ENCODE data around the gene HYI. TPM values are rescaled to one million over a fixed set of nuclear protein-coding genes. Genes with fewer than 3 reads are reported as not detected.
A peak's percentile ranks its signal among the peaks of the same experiment; 100 is the strongest.
"Not testable (repeated sequence)": the region's sequence is repeated elsewhere in the genome, so short reads cannot be mapped to it uniquely, and the experiment has no call there.

The HYI gene
- total and polyA plus RNA-seq, 2 experiments from 2014 or later, result 14.3 to 18.9 TPM

DNA sequence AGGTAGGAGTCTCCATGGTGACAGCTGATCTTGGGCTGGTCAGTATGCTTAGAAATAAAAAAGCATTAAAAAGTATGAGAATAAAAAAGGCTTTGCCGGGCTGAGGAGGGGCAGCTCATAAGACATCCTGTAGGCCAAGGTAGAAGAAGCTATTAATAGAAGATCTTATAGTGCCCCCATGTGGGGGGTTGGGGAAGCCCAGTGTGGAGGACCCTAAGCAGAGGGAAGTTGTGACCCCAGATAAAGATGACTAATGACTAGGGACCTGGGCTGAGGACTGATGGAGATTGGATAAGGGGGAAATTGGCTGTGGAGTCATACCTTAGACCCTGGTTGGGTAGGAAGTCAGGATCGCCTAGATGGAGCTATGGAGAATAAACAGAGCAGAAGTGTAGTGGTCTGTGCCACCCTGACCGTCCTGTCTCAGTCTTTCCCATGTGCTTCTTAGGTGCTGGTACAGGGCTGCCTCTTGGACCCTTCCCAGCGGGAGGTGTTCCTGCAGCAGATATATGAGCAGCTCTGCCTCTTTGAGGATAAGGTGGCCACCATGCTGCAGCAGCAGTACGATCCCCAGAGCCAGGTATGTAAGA, 39.0 kb downstream of the HYI start:
- Histone ChIP-seq H3K27ac (ENCODE audit: low read depth) (no peak overlapping the region), H3K4me3 (no peak overlapping the region), H4K20me1 (replicated peaks; ENCODE audit: insufficient read depth) (no peaks in the 10 kb centered on the region), H3K4me2 (no peak overlapping the region), H3K36me3 (ENCODE audit: insufficient read depth) (no peaks in the 10 kb centered on the region), H3K4me1 (ENCODE audit: insufficient read depth) (no peaks in the 10 kb centered on the region), H3K79me2 (replicated peaks; ENCODE audit: insufficient read depth) (no peaks in the 10 kb centered on the region), H3K9me2 (ENCODE audit: insufficient read depth) (no peaks in the 10 kb centered on the region), H2AFZ (no peak overlapping the region), H3K27me3 (ENCODE audit: insufficient read depth) (no peaks in the 10 kb centered on the region), H3F3A (replicated peaks; ENCODE audit: low read depth) (no peaks in the 10 kb centered on the region)
- Mint-ChIP-seq H3K4me3 (no peak overlapping the region; the same call in 2 of the 3 replicates), H3K9me3 (peaks cover 5% of the 10 kb centered on the region; the same call in 1 of the 3 replicates), H3K4me1 (no peaks in the 10 kb centered on the region), H3K27ac (no peak overlapping the region), H3K36me3 (ENCODE audit: low read depth) (0 out of 3 replicates have a peak, but pooled peaks cover 2% of the 10 kb centered on the region), H3K27me3 (ENCODE audit: insufficient read depth, low read depth, poor library complexity) (peaks cover 4% of the 10 kb centered on the region)
- ATAC-seq (peak; percentile 100), DNase-seq (ENCODE audit: low spot score) (peak; percentile 91)
- TF ChIP-seq, protein P1, sequence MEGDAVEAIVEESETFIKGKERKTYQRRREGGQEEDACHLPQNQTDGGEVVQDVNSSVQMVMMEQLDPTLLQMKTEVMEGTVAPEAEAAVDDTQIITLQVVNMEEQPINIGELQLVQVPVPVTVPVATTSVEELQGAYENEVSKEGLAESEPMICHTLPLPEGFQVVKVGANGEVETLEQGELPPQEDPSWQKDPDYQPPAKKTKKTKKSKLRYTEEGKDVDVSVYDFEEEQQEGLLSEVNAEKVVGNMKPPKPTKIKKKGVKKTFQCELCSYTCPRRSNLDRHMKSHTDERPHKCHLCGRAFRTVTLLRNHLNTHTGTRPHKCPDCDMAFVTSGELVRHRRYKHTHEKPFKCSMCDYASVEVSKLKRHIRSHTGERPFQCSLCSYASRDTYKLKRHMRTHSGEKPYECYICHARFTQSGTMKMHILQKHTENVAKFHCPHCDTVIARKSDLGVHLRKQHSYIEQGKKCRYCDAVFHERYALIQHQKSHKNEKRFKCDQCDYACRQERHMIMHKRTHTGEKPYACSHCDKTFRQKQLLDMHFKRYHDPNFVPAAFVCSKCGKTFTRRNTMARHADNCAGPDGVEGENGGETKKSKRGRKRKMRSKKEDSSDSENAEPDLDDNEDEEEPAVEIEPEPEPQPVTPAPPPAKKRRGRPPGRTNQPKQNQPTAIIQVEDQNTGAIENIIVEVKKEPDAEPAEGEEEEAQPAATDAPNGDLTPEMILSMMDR (conservative IDR thresholded peaks at IDR 0.05; ENCODE audit: low read depth in 2 of 2), result peak; percentile 77 to 82
- no peak for TF ChIP-seq EZH2 (IDR thresholded peaks at IDR 0.05; ENCODE audit: low read depth, unreplicated experiment)

DNA sequence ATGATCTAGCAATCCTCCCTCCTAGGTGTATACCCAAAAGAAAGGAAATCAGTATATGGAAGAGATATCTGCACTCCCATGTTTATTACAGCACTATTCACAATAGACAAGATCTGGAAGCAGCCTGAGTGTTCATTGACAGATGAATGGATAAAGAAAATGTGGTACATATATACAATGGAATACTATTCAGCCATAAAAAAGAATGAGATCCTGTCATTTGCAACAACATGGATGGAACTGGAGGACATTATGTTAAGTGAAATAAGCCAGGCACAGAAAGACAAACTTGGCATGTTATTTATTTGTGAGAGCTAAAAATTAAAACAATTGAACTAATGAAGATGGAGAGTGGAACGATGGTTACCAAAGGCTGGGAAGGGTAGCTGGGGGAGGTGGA, 40.3 kb downstream of the HYI start:
- H3F3A ChIP-seq (replicated peaks; ENCODE audit: low read depth); H3K9me2 ChIP-seq (ENCODE audit: insufficient read depth); H3K27me3 Mint-ChIP-seq (ENCODE audit: insufficient read depth, low read depth, poor library complexity); H3K4me2 ChIP-seq; ATAC-seq; H3K36me3 ChIP-seq (ENCODE audit: insufficient read depth); H3K79me2 ChIP-seq (replicated peaks; ENCODE audit: insufficient read depth); H3K9me3 Mint-ChIP-seq; H3K27ac ChIP-seq (ENCODE audit: low read depth); DNase-seq (ENCODE audit: low spot score); H3K36me3 Mint-ChIP-seq (ENCODE audit: low read depth); H3K27ac Mint-ChIP-seq; H3K4me3 Mint-ChIP-seq; H3K4me1 ChIP-seq (ENCODE audit: insufficient read depth); H4K20me1 ChIP-seq (replicated peaks; ENCODE audit: insufficient read depth); H3K27me3 ChIP-seq (ENCODE audit: insufficient read depth); H3K4me1 Mint-ChIP-seq; H3K4me3 ChIP-seq; H2AFZ ChIP-seq: not testable (repeated sequence)

GRCh38 chr1:43410571-43410970, 43.2 kb downstream of the HYI start:
- H3K36me3 Mint-ChIP-seq (ENCODE audit: low read depth), result peaks cover 3% of the 10 kb centered on the region; the same call in 1 of the 3 replicates
- no peaks in the 10 kb centered on the region for H3K9me2 ChIP-seq (ENCODE audit: insufficient read depth)
- DNase-seq (ENCODE audit: low spot score) (no peak), ATAC-seq (no peak)
- no peaks in the 10 kb centered on the region for H3K4me1 ChIP-seq (ENCODE audit: insufficient read depth)
- no peaks in the 10 kb centered on the region for H3K4me1 Mint-ChIP-seq
- H3K4me3 Mint-ChIP-seq, result no peak overlapping the region
- no peak overlapping the region for H3K27ac ChIP-seq (ENCODE audit: low read depth)
- H3K4me2 ChIP-seq, result no peak overlapping the region
- H3K27me3 ChIP-seq (ENCODE audit: insufficient read depth), result no peaks in the 10 kb centered on the region
- no peak overlapping the region for H3K4me3 ChIP-seq
- H3F3A ChIP-seq (replicated peaks; ENCODE audit: low read depth), result no peaks in the 10 kb centered on the region
- H2AFZ ChIP-seq, result no peak overlapping the region
- H3K79me2 ChIP-seq (replicated peaks; ENCODE audit: insufficient read depth), result no peaks in the 10 kb centered on the region
- H3K27me3 Mint-ChIP-seq (ENCODE audit: insufficient read depth, low read depth, poor library complexity), result peaks cover 4% of the 10 kb centered on the region
- H4K20me1 ChIP-seq (replicated peaks; ENCODE audit: insufficient read depth), result no peaks in the 10 kb centered on the region; the same call in 1 of the 2 replicates
- H3K36me3 ChIP-seq (ENCODE audit: insufficient read depth), result no peaks in the 10 kb centered on the region
- H3K27ac Mint-ChIP-seq, result no peak overlapping the region
- H3K9me3 Mint-ChIP-seq, result peaks cover 5% of the 10 kb centered on the region; the same call in 1 of the 3 replicates
- TF ChIP-seq NANOG (IDR thresholded peaks at IDR 0.05; ENCODE audit: borderline replicate concordance) (no peak), EZH2phosphoT487 (IDR thresholded peaks at IDR 0.05; ENCODE audit: unreplicated experiment) (no peak), ZNF114 (CRISPR knock-in tag; IDR thresholded peaks at IDR 0.05) (no peak), STAT1 (IDR thresholded peaks at IDR 0.05; ENCODE audit: unreplicated experiment) (no peak), ZNF462 (CRISPR knock-in tag; IDR thresholded peaks at IDR 0.05) (no peak)
